Chondrocyte (in vitro differentiated cells): ENCODE measurements around the gene UBE2O. TPM values are rescaled to one million over a fixed set of nuclear protein-coding genes. Genes with fewer than 3 reads are reported as not detected.

ENCODE experiments used
- DNase-seq: peaks from one replicate; pipeline ENCODE4 v3.0.0; 2021; ENCODE audit warnings: mixed read lengths, low spot score
- H3K27ac Mint-ChIP-seq: one replicate; pipeline ENCODE4 v1.8.0; 2021; ENCODE audit warnings: mild to moderate bottlenecking, moderate library complexity, mixed read lengths; ENCODE audit not compliant: unreplicated experiment
- H3K27me3 Mint-ChIP-seq: 2 replicates; pipeline ENCODE4 v1.8.0; 2021; ENCODE audit warnings: low read depth, mixed read lengths
- H3K36me3 Mint-ChIP-seq: 2 replicates; pipeline ENCODE4 v1.8.0; 2021; ENCODE audit warnings: low read depth, mixed read lengths
- H3K4me1 Mint-ChIP-seq: 2 replicates; pipeline ENCODE4 v1.8.0; 2021; ENCODE audit warnings: low read depth, mild to moderate bottlenecking, mixed read lengths
- H3K4me3 Mint-ChIP-seq: one replicate; pipeline ENCODE4 v1.8.0; 2021; ENCODE audit warnings: mild to moderate bottlenecking, moderate library complexity, mixed read lengths; ENCODE audit not compliant: unreplicated experiment
- H3K9me3 Mint-ChIP-seq: 2 replicates; pipeline ENCODE4 v1.8.0; 2021; ENCODE audit warnings: low read depth, mixed read lengths
- total RNA-seq: library from RNA; stranded (reverse); gene quantifications from 3 replicates; pipeline ENCODE4 v1.2.1, GENCODE V29; 2021
- TF ChIP-seq, protein P1 (sequence below): fragments of 200-600 bp; sonication (generic); IDR thresholded peaks from 2 replicates; pipeline ENCODE4 v1.5.0; 2021; ENCODE audit warnings: antibody characterized with exemption, mild to moderate bottlenecking, moderate library complexity

Gene UBE2O
- total RNA-seq, 1 donor from 2014 or later, result 22.1 TPM

- no peak overlapping the region for H3K4me3 Mint-ChIP-seq
- no peaks in the 10 kb centered on the region for H3K9me3 Mint-ChIP-seq
- no peaks in the 10 kb centered on the region for H3K36me3 Mint-ChIP-seq
- H3K4me1 Mint-ChIP-seq, result peaks cover 46% of the 10 kb centered on the region
- TF ChIP-seq, protein P1, sequence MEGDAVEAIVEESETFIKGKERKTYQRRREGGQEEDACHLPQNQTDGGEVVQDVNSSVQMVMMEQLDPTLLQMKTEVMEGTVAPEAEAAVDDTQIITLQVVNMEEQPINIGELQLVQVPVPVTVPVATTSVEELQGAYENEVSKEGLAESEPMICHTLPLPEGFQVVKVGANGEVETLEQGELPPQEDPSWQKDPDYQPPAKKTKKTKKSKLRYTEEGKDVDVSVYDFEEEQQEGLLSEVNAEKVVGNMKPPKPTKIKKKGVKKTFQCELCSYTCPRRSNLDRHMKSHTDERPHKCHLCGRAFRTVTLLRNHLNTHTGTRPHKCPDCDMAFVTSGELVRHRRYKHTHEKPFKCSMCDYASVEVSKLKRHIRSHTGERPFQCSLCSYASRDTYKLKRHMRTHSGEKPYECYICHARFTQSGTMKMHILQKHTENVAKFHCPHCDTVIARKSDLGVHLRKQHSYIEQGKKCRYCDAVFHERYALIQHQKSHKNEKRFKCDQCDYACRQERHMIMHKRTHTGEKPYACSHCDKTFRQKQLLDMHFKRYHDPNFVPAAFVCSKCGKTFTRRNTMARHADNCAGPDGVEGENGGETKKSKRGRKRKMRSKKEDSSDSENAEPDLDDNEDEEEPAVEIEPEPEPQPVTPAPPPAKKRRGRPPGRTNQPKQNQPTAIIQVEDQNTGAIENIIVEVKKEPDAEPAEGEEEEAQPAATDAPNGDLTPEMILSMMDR, result no peak
- H3K27me3 Mint-ChIP-seq, result no peaks in the 10 kb centered on the region
- H3K27ac Mint-ChIP-seq, result no peak overlapping the region
- DNase-seq, result no peak
Observed at GRCh38 chr17:76496464-76496863, 43.5 kb upstream of the UBE2O start.

DNA sequence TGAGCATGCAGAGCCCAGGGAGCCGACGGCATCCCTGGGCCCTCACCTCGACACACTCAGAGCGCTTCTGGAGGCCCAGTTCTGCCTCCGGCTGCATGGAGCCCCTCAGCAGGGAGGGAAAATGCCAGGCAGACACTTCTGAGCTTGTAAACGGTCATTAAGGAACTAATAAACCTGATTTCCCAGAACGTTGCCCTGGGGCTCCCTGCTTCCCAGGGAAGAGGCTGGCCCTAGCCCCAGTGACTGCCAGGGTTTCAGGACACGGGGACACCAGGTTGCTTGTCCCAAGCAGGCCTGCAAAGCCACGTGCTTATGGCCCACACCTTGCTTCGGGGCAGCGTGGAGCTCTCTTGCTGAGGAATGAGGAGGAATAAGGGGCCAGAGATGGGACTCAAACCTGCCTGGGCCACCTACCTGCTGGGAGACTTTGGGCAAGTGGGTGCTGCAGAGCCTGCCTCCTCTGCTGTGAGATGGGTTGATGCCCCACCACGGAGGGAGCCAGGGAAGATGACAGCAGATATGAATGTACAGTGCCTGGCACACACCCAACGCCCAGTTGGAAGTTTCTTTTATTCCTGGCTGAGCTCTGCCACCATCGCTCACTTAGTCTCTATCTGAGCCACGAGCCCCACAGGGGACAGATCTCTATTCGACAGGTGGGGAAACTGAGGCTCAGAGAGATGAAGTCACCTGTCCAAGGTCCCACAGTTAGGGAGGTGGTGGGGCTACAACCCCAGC is 42.9 kb upstream of the UBE2O start:
- TF ChIP-seq, protein P1, result no peak
- no peaks in the 10 kb centered on the region for H3K9me3 Mint-ChIP-seq
- H3K4me3 Mint-ChIP-seq, result no peak overlapping the region
- H3K4me1 Mint-ChIP-seq, result peaks cover 44% of the 10 kb centered on the region
- no peak overlapping the region for H3K27ac Mint-ChIP-seq
- DNase-seq, result no peak
- H3K36me3 Mint-ChIP-seq, result no peaks in the 10 kb centered on the region
- no peaks in the 10 kb centered on the region for H3K27me3 Mint-ChIP-seq

DNA sequence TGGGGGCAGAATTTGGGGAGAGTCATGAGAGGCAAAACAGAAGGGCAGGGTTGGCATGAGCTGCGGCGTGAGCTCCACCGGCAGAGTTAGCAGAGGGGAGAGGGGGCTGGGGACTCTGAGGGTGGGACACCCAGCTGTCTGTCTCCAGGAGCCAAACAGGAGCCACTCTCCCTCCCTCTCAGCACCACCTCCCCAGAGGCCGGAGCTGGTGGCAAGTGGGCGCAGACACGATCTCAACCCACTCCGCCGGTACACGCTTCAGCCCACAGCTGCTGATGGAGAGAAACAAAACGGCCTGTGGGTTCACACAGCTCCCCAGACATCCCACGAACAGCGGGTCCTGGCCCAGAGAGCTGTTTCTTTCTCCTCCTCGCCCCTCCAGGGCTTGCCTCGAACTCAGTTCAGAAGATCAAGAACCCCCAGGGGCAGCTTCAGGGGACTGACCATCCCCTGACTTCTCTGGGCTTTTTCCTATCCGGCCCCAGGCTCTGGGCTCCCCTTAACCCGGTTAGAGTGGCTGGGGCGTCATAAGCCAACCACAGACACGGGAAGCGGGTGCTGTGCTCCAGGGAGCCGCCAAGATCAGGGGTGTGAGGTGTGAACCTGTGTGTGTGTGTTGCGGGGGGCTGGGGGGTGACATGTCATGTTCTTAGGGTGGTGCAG is 40.7 kb upstream of the UBE2O start:
- H3K27ac Mint-ChIP-seq, result peak overlapping the region; percentile 89
- H3K27me3 Mint-ChIP-seq, result no peaks in the 10 kb centered on the region
- H3K4me3 Mint-ChIP-seq, result no peak overlapping the region

DNA sequence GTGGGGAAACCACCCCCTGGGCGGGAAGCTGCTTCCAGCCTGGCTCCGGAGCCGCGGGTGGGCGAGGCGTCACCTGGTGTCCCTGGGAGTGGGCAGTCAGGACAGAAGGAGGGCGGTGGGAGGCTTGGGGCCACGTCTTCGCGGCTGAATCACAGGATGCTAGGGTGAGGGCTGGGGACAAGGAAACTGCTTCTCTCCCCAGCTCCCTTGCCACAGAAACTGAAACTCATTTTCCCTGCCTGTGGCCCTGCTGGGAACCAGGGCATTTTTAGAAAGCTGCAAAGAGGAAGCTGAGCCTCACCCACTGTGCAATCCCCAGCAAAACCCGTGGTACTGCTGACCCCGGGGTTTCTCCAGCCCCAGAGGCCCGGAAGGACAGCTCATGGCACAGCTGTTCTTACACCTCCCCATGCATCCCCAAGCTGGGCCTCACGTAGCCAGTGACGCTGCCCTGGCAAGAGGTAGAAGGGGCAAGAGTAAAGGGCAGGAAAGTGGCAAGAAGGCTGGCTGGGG is 40.1 kb upstream of the UBE2O start:
- H3K4me3 Mint-ChIP-seq, result peak overlapping the region; percentile 16
- H3K9me3 Mint-ChIP-seq, result no peaks in the 10 kb centered on the region
- H3K36me3 Mint-ChIP-seq, result no peaks in the 10 kb centered on the region
- peaks cover 22% of the 10 kb centered on the region for H3K4me1 Mint-ChIP-seq
- no peak for DNase-seq
- peak overlapping the region; percentile 89 for H3K27ac Mint-ChIP-seq
- no peaks in the 10 kb centered on the region for H3K27me3 Mint-ChIP-seq
- TF ChIP-seq, protein P1, result no peak

More for the DNA sequence above, 40.7 kb upstream of the UBE2O start:
- peaks cover 27% of the 10 kb centered on the region for H3K4me1 Mint-ChIP-seq
- TF ChIP-seq, protein P1, result no peak
- no peaks in the 10 kb centered on the region for H3K36me3 Mint-ChIP-seq
- no peaks in the 10 kb centered on the region for H3K9me3 Mint-ChIP-seq
- DNase-seq, result no peak

GRCh38 chr17:76492123-76492988 is 39.4 kb upstream of the UBE2O start:
- peaks cover 15% of the 10 kb centered on the region for H3K4me1 Mint-ChIP-seq
- no peak for DNase-seq
- no peaks in the 10 kb centered on the region for H3K36me3 Mint-ChIP-seq
- H3K9me3 Mint-ChIP-seq, result no peaks in the 10 kb centered on the region
- TF ChIP-seq, protein P1, result no peak
- H3K27ac Mint-ChIP-seq, result peak overlapping the region; percentile 89
- H3K4me3 Mint-ChIP-seq, result no peak overlapping the region
- no peaks in the 10 kb centered on the region for H3K27me3 Mint-ChIP-seq
